ENCODE measurements around the gene HIRA.

The HIRA gene

DNA sequence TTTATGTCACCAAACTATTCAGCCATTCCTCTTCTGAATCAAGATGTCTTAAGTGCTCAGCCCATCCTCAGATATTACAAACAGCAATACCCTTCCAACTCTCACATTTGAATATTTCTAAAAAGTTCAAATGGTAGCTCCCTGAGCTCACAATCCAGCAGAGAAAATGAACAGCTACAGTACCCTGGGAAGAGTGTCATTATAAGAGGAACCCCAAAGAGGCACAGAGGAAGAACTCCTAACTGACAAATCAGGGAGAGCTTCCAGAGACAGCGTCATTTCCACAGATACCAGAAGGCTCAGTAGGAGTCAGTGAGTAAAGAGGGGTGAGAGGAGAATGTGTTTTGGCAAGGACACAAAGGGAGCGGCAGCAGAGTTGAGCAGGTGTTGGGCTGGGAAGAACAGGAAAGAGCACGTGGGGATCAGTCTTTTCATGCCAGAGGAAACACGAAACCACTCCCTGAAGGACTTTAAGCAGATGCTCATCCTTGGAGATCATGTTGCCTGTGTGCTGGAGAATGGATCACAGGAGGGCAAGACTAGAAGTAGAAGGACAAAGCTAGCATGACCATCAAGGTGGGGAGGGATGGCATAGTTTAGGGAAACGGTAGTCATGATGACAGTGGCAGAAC, 144.3 kb downstream of the HIRA start:
- peaks cover 9% of the 10 kb centered on the region for H3K4me1 ChIP-seq (ENCODE audit: insufficient read depth, low read length)
- no peaks in the 10 kb centered on the region for H3K36me3 ChIP-seq (ENCODE audit: insufficient read depth, low read length)
- no peak overlapping the region for H2AFZ ChIP-seq (ENCODE audit: low read depth, low read length)
- H3K27me3 ChIP-seq (ENCODE audit: insufficient read depth, low read length): no peaks in the 10 kb centered on the region
- no peaks in the 10 kb centered on the region for H3K9me3 ChIP-seq (ENCODE audit: low read length)
- no peak overlapping the region for H3K4me3 ChIP-seq (ENCODE audit: low read length)

DNA sequence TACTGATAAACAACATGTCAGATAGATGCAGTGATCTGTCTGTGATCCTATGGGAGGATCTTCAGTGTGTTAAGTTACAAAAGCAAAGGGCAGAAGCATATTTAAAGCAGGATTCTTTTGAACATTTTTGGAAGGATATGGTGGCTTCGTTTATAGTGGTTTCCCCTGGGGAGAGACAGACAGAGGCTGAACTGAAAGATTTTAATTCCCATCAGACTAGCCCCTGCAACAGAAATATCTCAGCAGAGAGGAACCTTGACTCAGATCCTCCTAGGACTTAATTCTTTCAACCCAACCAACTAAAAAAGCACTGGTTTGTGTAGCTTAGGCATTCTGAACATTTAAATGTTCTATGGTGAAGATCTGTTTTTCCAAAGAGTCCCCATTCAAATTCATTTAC, 145.7 kb downstream of the HIRA start:
- Histone ChIP-seq H3K27me3 (ENCODE audit: insufficient read depth, low read length) (no peaks in the 10 kb centered on the region), H3K4me3 (ENCODE audit: low read length) (no peak overlapping the region), H3K4me1 (ENCODE audit: insufficient read depth, low read length) (peaks cover 6% of the 10 kb centered on the region), H3K9me3 (ENCODE audit: low read length) (no peaks in the 10 kb centered on the region), H2AFZ (ENCODE audit: low read depth, low read length) (no peak overlapping the region), H3K36me3 (ENCODE audit: insufficient read depth, low read length) (no peaks in the 10 kb centered on the region)
